ENCODE measurements around the gene KLF12.

Gene KLF12

DNA sequence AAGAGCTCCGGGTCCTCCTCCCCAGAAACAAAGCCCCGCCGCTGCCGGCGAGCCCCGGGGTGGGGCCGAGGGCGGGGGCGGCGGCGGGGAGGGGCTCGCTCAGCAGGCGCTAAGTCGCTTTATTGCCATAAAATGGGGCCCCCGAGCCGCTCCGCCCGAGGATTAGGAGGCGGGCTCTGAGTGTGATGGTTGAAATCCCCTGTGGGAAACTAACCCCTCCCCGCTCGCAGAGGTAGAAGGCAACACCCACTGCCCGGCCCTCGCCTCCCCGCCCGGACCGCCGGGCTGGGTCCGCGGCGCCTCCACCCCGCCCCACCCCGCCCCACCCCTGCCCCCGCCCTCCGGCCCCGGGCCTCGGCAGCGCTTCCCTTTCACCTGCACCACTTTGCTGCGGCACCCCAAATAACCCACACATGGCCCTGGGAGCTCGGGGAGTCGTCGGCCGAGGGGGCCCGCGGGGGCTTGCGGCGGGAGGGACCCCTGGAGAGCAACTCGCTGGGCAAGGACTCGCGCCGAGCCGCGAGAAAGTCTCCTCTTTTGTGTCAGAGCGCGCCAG is at the start of gene KLF12:
KLF12 (minus strand) TSS at position 184 of the 556 bp plus-strand sequence.
- peak; percentile 97 for DNase-seq

- no peak for DNase-seq
Measured at GRCh38 chr13:74182491-74182890, 48.3 kb upstream of the KLF12 start.

GRCh38 chr13:74174810-74175209 is 40.6 kb upstream of the KLF12 start:
- DNase-seq: no peak

GRCh38 chr13:74173822-74174221 is 39.6 kb upstream of the KLF12 start:
- DNase-seq: no peak

GRCh38 chr13:74171641-74172040 is 37.4 kb upstream of the KLF12 start:
- DNase-seq: no peak

DNA sequence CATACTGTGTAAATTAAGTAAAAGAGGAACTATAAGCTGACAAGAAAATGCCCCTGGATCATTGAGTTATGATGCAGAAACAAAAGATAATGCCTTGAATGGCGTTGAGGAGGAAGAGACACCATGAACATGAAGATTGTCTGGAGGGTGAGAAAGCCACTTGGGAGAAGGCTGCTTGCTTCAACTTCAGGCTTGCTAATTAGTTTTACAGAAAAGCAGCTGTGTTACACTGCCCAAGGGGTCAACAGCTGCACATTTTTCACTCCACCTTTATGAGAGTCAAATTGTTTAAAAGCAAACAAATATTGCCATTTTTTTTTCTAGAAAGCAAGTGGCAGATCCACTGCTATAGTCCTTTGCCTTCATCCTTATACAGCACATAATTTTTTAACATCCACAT is 35.5 kb upstream of the KLF12 start:
- no peak for DNase-seq

GRCh38 chr13:74168263-74168675 is 34.1 kb upstream of the KLF12 start:
- no peak for DNase-seq

DNA sequence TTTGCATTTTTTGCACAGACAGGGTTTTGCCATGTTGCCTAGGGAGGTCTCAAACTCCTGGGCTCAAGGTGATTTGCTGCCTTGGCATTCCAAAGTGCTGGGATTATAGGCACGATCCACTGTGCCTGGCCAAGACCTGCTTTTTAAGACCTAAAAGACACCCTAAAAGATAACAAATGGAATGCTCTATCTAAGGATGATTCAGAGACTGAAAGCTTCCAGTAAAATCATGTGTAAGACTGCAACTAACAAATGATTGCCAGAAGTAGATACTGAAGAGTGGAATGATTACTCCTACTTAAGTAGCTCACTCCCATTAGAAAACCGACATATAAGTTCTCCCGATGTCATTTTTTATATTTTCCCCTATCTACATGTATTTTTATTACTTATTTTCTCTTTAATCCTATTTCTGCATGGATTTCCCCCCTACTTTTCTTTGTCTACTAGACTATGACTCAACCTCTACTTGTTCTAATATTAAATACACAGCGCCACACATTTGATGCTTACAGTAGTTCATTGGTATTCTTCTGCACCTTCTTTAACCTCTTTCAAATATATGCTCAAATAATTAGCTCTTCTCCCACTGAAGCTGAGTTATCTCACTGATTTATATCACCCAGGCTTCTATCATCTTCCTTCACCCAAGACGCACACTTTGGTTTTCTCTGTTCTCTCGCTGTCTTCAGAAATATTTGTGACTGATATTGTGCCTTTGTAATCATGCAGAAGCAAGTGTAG is 32.2 kb upstream of the KLF12 start:
- DNase-seq: no peak

DNA sequence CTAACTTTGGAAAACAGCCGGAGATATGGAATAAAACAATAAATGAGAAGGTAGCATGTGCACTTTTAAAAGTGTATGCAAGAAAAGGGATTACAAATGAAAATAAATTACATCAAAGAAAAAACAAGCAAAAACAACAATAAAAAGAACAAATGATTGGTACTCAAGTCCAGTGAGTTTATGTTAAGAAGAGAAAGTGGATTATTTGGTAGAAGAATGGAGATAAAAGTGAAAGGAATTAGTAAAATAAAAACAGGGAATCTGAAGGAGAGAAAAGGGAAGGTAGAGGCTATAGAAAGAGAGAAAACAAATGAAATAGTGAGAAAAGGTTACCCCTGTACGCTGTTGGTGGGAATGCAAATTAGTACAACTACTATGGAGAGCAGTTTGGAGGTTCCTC is 28.6 kb upstream of the KLF12 start:
- DNase-seq: no peak

GRCh38 chr13:74162135-74162534 is 27.9 kb upstream of the KLF12 start:
- DNase-seq: no peak

DNA sequence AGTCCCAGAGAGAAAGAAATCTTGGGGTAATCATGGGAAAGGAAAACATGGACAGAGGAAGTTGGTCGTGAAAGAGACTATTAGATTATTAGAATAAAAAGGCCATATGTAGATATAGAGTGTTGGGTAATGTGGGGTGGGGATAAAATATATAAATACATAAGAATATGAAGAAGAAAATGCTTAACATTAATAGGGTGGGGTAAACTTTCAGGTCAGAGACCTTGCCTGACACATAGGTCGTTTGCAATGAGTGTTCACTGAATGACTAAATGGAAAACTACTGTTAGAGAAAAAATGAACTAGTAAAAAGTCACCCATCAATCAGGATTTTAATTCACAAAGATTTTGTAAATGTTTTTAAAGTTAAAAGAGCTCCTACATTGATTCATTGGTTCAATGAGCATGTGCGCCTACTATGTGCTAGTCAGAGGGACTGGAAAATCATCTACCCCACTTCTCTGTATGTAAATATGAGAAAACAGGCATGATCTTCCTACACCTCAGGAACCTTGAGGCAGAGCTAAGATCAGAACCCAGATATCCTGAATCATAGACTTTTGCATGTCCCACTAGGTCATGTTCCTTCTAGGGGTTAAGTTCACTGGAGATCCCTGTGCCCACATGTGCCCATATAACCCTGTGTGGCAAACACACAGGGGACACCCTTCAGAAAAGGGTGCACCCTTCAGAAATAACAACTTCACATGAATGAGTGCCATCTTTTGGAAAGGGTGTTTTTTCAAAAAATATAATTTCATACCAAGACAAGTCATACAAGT is 24.6 kb upstream of the KLF12 start:
- no peak for DNase-seq

DNA sequence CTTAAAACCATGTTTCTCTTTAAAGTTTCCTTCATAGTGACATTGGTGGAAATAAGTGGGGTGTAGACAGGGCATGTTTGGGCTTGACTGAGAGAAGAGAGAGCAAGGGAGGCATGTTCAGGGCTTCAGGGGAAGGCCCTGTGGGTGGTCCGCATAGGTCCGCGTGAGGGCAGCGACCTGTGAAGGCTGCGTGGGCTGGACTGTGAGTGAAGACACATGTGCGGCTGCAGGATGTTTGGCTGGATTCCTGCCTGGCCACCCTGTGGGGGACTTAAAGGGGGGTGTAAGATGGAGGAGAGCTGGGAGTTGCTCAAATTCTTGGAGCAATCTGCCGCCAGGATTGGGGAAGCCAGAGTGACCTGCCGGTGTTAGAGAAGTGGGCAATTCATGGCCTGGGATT is 23.8 kb upstream of the KLF12 start:
- peak; percentile 22 for DNase-seq

DNA sequence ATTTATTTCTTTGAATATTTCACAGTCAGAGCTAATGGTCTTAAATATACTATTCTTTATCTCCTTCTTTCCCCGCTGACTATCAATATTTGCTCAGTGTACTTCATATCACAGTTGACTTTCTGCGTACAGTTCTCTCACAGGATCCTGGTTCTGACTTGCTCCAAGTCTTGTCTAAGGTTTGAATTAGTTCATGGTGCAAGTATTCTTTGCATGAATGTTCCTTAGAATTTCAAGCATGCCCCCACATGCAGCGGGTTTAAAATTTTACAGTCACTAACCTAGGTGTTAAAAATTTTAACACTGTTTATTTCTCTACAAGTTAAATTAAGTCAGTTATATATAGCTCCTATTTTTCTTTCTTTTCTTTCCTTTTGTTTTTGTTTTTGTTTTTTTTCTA is 20.8 kb upstream of the KLF12 start:
- no peak for DNase-seq

DNA sequence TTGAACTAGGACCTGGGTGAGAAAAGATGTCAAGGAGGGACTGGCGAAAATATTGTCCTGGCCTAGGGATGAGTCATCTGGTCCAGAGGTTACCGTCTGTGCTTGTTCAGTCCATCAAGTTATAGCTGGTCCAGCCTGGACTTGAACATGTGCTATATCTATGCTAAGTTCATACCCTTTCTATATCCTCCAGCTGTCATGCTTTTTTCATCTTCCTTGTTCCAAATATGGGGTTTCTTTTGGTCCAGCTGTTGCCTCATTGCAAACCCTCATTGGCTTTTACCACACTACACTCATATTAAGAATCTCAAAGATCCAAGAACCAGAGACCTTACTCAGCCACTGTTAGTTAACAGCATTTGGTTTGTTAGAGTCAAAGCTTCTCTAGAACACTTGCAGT is 19.1 kb upstream of the KLF12 start:
- DNase-seq: no peak

GRCh38 chr13:74151859-74152258 is 17.7 kb upstream of the KLF12 start:
- DNase-seq: no peak

- no peak for DNase-seq
Measured at GRCh38 chr13:74148352-74148751, 14.1 kb upstream of the KLF12 start.

- DNase-seq: peak; percentile 50
Measured at GRCh38 chr13:74145249-74145975, 11.2 kb upstream of the KLF12 start.

- no peak for DNase-seq
Measured at GRCh38 chr13:74144269-74144668, 10.1 kb upstream of the KLF12 start.

DNA sequence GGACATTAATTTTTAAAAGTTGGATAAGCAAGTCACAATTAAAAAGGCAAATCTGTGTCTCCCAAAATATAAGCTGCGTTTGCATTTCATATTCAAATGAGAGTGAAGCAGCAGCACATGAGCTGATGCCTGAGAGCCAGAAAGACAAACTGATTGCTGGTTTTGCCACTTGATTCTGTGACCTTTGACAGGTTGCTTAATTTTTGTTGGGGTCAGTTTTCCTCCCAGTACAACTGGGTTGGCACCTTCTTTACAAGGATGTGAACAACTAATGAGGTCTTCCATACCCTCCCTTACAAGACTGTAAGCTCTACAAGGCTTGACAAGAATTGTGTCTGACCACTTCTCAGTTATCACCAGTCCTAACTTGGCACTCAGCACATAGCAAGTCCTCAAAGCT is 8.1 kb upstream of the KLF12 start:
- DNase-seq: no peak

GRCh38 chr13:74138241-74138640 is 4.0 kb upstream of the KLF12 start:
- DNase-seq: no peak

GRCh38 chr13:74136084-74136658 is 2.0 kb upstream of the KLF12 start:
- DNase-seq: peak; percentile 52

GRCh38 chr13:74135326-74136083 is 1.3 kb upstream of the KLF12 start:
- DNase-seq: peak; percentile 72
